ENCODE measurements around the gene MPP4.

MPP4 gene

GRCh38 chr2:201698588-201699226 is at the start of gene MPP4:
Gene MPP4, minus strand, starts transcription at chr2:201698644. Its CDS starts 4,690 bp downstream, at chr2:201693954.
- H3K4me2 ChIP-seq (ENCODE audit: low read length): no peak within 1 kb of the TSS
- H3K9me3 ChIP-seq (ENCODE audit: insufficient read depth, low read length): no peaks in the 10 kb centered on the region
- no peaks in the 10 kb centered on the region for H4K20me1 ChIP-seq (ENCODE audit: insufficient read depth, low read length)
- H3K79me2 ChIP-seq (ENCODE audit: low read length): no peaks in the 10 kb centered on the region
- no peaks in the 10 kb centered on the region for H3K4me1 ChIP-seq (ENCODE audit: low read length)
- no peak for TF ChIP-seq CTCF (IDR thresholded peaks at IDR 0.05; ENCODE audit: low read depth, low read length)
- TF ChIP-seq EZH2phosphoT487 (IDR thresholded peaks at IDR 0.05; ENCODE audit: low read depth): no peak
- H2AFZ ChIP-seq (ENCODE audit: low read depth, low read length): no peak within 1 kb of the TSS
- H3K27ac ChIP-seq (ENCODE audit: low read length): no peak within 1 kb of the TSS
- no peak within 1 kb of the TSS for H3K9ac ChIP-seq (ENCODE audit: low read length)
- H3K4me3 ChIP-seq (ENCODE audit: low read length): no peak within 1 kb of the TSS
- no peaks in the 10 kb centered on the region for H3K27me3 ChIP-seq (ENCODE audit: low read depth, low read length)
- peaks cover 2% of the 10 kb centered on the region for H3K36me3 ChIP-seq (replicated peaks; ENCODE audit: low read depth, low read length)

- H3K27me3 ChIP-seq (ENCODE audit: low read depth, low read length): no peaks in the 10 kb centered on the region
- no peak overlapping the region for H3K4me2 ChIP-seq (ENCODE audit: low read length)
- no peak overlapping the region for H3K9ac ChIP-seq (ENCODE audit: low read length)
- TF ChIP-seq CTCF (IDR thresholded peaks at IDR 0.05; ENCODE audit: low read depth, low read length) (no peak), EZH2phosphoT487 (IDR thresholded peaks at IDR 0.05; ENCODE audit: low read depth) (no peak)
- H3K36me3 ChIP-seq (replicated peaks; ENCODE audit: low read depth, low read length): peaks cover 7% of the 10 kb centered on the region
- no peaks in the 10 kb centered on the region for H3K4me1 ChIP-seq (ENCODE audit: low read length)
- H2AFZ ChIP-seq (ENCODE audit: low read depth, low read length): no peak overlapping the region
- H3K27ac ChIP-seq (ENCODE audit: low read length): no peak overlapping the region
- H3K9me3 ChIP-seq (ENCODE audit: insufficient read depth, low read length): no peaks in the 10 kb centered on the region
- no peak overlapping the region for H3K4me3 ChIP-seq (ENCODE audit: low read length)
- H3K79me2 ChIP-seq (ENCODE audit: low read length): no peaks in the 10 kb centered on the region
- no peaks in the 10 kb centered on the region for H4K20me1 ChIP-seq (ENCODE audit: insufficient read depth, low read length)
Measured at GRCh38 chr2:201746551-201746950, 48.1 kb upstream of the MPP4 start.

GRCh38 chr2:201735486-201735885 is 37.0 kb upstream of the MPP4 start:
- Histone ChIP-seq H3K27ac (ENCODE audit: low read length) (no peak overlapping the region), H3K9ac (ENCODE audit: low read length) (no peak overlapping the region), H3K27me3 (ENCODE audit: low read depth, low read length) (no peaks in the 10 kb centered on the region), H4K20me1 (ENCODE audit: insufficient read depth, low read length) (no peaks in the 10 kb centered on the region), H2AFZ (ENCODE audit: low read depth, low read length) (no peak overlapping the region), H3K79me2 (ENCODE audit: low read length) (no peaks in the 10 kb centered on the region), H3K4me3 (ENCODE audit: low read length) (no peak overlapping the region), H3K36me3 (replicated peaks; ENCODE audit: low read depth, low read length) (peaks cover 11% of the 10 kb centered on the region), H3K4me1 (ENCODE audit: low read length) (no peaks in the 10 kb centered on the region), H3K4me2 (ENCODE audit: low read length) (no peak overlapping the region), H3K9me3 (ENCODE audit: insufficient read depth, low read length) (no peaks in the 10 kb centered on the region)
- TF ChIP-seq CTCF (IDR thresholded peaks at IDR 0.05; ENCODE audit: low read depth, low read length): no peak
- no peak for TF ChIP-seq EZH2phosphoT487 (IDR thresholded peaks at IDR 0.05; ENCODE audit: low read depth)

GRCh38 chr2:201734111-201734510 is 35.7 kb upstream of the MPP4 start:
- Histone ChIP-seq H3K4me2 (ENCODE audit: low read length) (no peak overlapping the region), H3K79me2 (ENCODE audit: low read length) (no peaks in the 10 kb centered on the region), H3K4me1 (ENCODE audit: low read length) (no peaks in the 10 kb centered on the region), H3K27ac (ENCODE audit: low read length) (no peak overlapping the region), H3K27me3 (ENCODE audit: low read depth, low read length) (no peaks in the 10 kb centered on the region), H4K20me1 (ENCODE audit: insufficient read depth, low read length) (no peaks in the 10 kb centered on the region), H3K9ac (ENCODE audit: low read length) (no peak overlapping the region), H3K36me3 (replicated peaks; ENCODE audit: low read depth, low read length) (peaks cover 11% of the 10 kb centered on the region), H3K4me3 (ENCODE audit: low read length) (no peak overlapping the region), H3K9me3 (ENCODE audit: insufficient read depth, low read length) (no peaks in the 10 kb centered on the region), H2AFZ (ENCODE audit: low read depth, low read length) (no peak overlapping the region)
- no peak for TF ChIP-seq EZH2phosphoT487 (IDR thresholded peaks at IDR 0.05; ENCODE audit: low read depth)
- TF ChIP-seq CTCF (IDR thresholded peaks at IDR 0.05; ENCODE audit: low read depth, low read length): no peak
